Heart left ventricle (tissue), 16 donors: ENCODE results near the gene SERPINA12. TPM values are rescaled to one million over a fixed set of nuclear protein-coding genes. Genes with fewer than 3 reads are reported as not detected.

Source experiments
- ATAC-seq, 4 donors: fragments of 200-7000 bp; cut with Tn5 transposase; one replicate each; pipeline ENCODE4 v1.9.1; 2020 to 2022; ENCODE audit warnings: moderate library complexity in 4 of 4, mild to moderate bottlenecking in 3 of 4, moderate number of reproducible peaks in 1 of 4
- DNase-seq, 5 donors: peaks; one replicate each; pipeline ENCODE4 v3.0.0-alpha.2; 2020
- H3K27ac ChIP-seq, 12 donors: fragments of 200-600 bp; sonication (generic) in 4 of 12; one replicate each; pipeline versions ENCODE4 v1.5.0 to v1.8.0; 2016 to 2022; ENCODE audit warnings: mild to moderate bottlenecking in 2 of 12
- H3K27me3 ChIP-seq, 9 donors: fragments of 200-600 bp; sonication (generic) in 2 of 9; one replicate each; pipeline versions ENCODE4 v1.5.1 to v1.8.0; 2016 to 2022; ENCODE audit warnings: mild to moderate bottlenecking in 3 of 9
- H3K36me3 ChIP-seq, 9 donors: fragments of 200-600 bp; sonication (generic) in 2 of 9; one replicate each; pipeline versions ENCODE4 v1.5.0 to v1.8.0; 2018 to 2022; ENCODE audit warnings: mild to moderate bottlenecking in 2 of 9
- H3K4me1 ChIP-seq, 12 donors: fragments of 200-600 bp; sonication (generic) in 4 of 12; one replicate each; pipeline versions ENCODE4 v1.5.0 to v1.8.0; 2016 to 2022; ENCODE audit warnings: mild to moderate bottlenecking in 3 of 12
- H3K4me3 ChIP-seq, 12 donors: fragments of 200-600 bp; sonication (generic) in 4 of 12; one replicate each; pipeline versions ENCODE4 v1.5.0 to v1.8.0; 2017 to 2022; ENCODE audit warnings: mild to moderate bottlenecking in 9 of 12, moderate library complexity in 4 of 12
- H3K9me3 ChIP-seq, 12 donors: fragments of 200-600 bp; sonication (generic) in 4 of 12; one replicate each; pipeline versions ENCODE4 v1.5.0 to v1.8.0; 2016 to 2022; ENCODE audit warnings: mild to moderate bottlenecking in 1 of 12
- CTCF ChIP-seq, 12 donors: fragments of 200-600 bp; sonication (generic) in 4 of 12; IDR thresholded peaks; one replicate each; pipeline versions ENCODE4 v1.5.0 to v1.8.0; 2018 to 2022; ENCODE audit warnings: antibody characterized with exemption in 12 of 12, mild to moderate bottlenecking in 5 of 12
- POLR2A ChIP-seq, 2 donors: fragments of 450-650 bp; IDR thresholded peaks; one replicate each; pipeline ENCODE4 v1.6.1; 2017; ENCODE audit warnings: antibody characterized with exemption in 2 of 2, mild to moderate bottlenecking in 2 of 2, moderate library complexity in 2 of 2
- WGBS, 4 donors: extraction: QIAGEN DNeasy Blood & Tissue Kit in 2 of 4; methylation state at CpG; one replicate each; pipeline versions ENCODE4 v1.1.5 to v1.1.7; 2013 to 2018; 5-methylcytosine and 5-hydroxymethylcytosine counted together
- intact Hi-C, 10 donors: fragments of 100-400 bp; cut with DNase I; formaldehyde crosslinking; loops; one replicate each; pipeline versions ENCODE4 v1.11.1 to v1.14.2; 2022
- polyA plus RNA-seq, 2 donors: library from polyadenylated mRNA; stranded (reverse); fragments of 200-250 nt; gene quantifications; one replicate each; pipeline ENCODE4 v1.2.3, GENCODE V29; 2013
- total RNA-seq, 9 donors: library from RNA; depleted of rRNA in 2 of 9; stranded (reverse); fragments of >200 nt in 2 of 9; fragmentation: NEBNext Ultra II Directional in 3 of 9; extraction: Animal tissue kit (Norgen Biotek cat#: 25700) in 3 of 9; gene quantifications; one replicate each; pipeline versions ENCODE4 v1.1.0 to v1.2.4, GENCODE V29; 2016 to 2023
- donor health status: ischemic (EF 13 %, LVEDD 7.1; RV severe dilation, severe dysfunction).
- donor health status: healthy with polysubstance abuse.
- donor health status: DM: no; HTN: yes; CAD: no.
- donor health status: DM: no; HTN: no; CAD: no.
- donor health status: ischemic (EF 25% LVEDD 6.9; RV normal size, moderate dysfunction).
- donor health status: ischemic (EF 25% LVEDD 5.7; RV mildly dilated, moderate dysfunction).
- donor health status: healthy.
- donor health status: DM: yes; HTN: yes; CAD: no.
- donor health status: ischemic (EF 35%, LVEDD 5.7; RV mildly dilated, moderate dysfunction).
- donor health status: nonischemic (EF 11% LVEDD 7.7; RV severe dilation, severe dysfunction).
- donor health status: DM: yes; HTN: yes; CAD: no.
- donor health status: PGD.
- donor health status: ischemic (EF 29% LVEDD 5.4; RV normal size, mild dysfunction).
- donor health status: nonischemic (EF 23%, LVEDD 6.1; RV moderate dilation, normal function).

SERPINA12 gene
- total and polyA plus RNA-seq, 11 donors = not detected

- Histone ChIP-seq H3K27ac (no peak overlapping the region), H3K4me1 (peaks cover 0 to 8% (median 0%) of the 10 kb centered on the region in 12 donors), H3K27me3 (peaks cover 0 to 26% (median 9%) of the 10 kb centered on the region in 9 donors), H3K9me3 (no peaks in the 10 kb centered on the region), H3K4me3 (no peak overlapping the region), H3K36me3 (no peaks in the 10 kb centered on the region)
- intact Hi-C loops = no loop called here
- DNase-seq = no peak
- TF ChIP-seq CTCF (IDR thresholded peaks at IDR 0.05) (no peak), POLR2A (IDR thresholded peaks at IDR 0.05) (no peak)
- ATAC-seq = no peak
- WGBS, 4 donors = 71 to 77% (median 75%) methylated on average over 6 of the region's 6 CpGs
These were observed 28.9 kb upstream of the SERPINA12 start for GRCh38 chr14:94538070-94538740.

GRCh38 chr14:94536836-94537235 lies 27.6 kb upstream of the SERPINA12 start:
- peaks cover 0 to 8% (median 0%) of the 10 kb centered on the region in 12 donors for H3K4me1 ChIP-seq
- TF ChIP-seq CTCF (IDR thresholded peaks at IDR 0.05) (no peak), POLR2A (IDR thresholded peaks at IDR 0.05) (no peak)
- peaks cover 0 to 30% (median 13%) of the 10 kb centered on the region in 9 donors for H3K27me3 ChIP-seq
- ATAC-seq = no peak
- no peak overlapping the region for H3K4me3 ChIP-seq
- H3K9me3 ChIP-seq = no peaks in the 10 kb centered on the region
- H3K36me3 ChIP-seq = no peaks in the 10 kb centered on the region
- DNase-seq = no peak
- WGBS, 4 donors = 46 to 62% (median 53%) methylated on average over 2 of the region's 2 CpGs
- H3K27ac ChIP-seq = no peak overlapping the region
- intact Hi-C loops = no loop called here

GRCh38 chr14:94535506-94535905 lies 26.2 kb upstream of the SERPINA12 start:
- ATAC-seq = no peak
- Histone ChIP-seq H3K36me3 (no peaks in the 10 kb centered on the region), H3K9me3 (peaks cover 0 to 5% (median 0%) of the 10 kb centered on the region in 12 donors), H3K4me3 (no peak overlapping the region), H3K27ac (no peak overlapping the region), H3K27me3 (peaks cover 0 to 30% (median 13%) of the 10 kb centered on the region in 9 donors), H3K4me1 (peaks cover 0 to 6% (median 0%) of the 10 kb centered on the region in 12 donors)
- intact Hi-C loops = no loop called here
- WGBS, 4 donors = 53 to 74% (median 64%) methylated on average over 3 of the region's 3 CpGs
- TF ChIP-seq POLR2A (IDR thresholded peaks at IDR 0.05) (no peak), CTCF (IDR thresholded peaks at IDR 0.05) (no peak)
- DNase-seq = no peak

- Histone ChIP-seq H3K4me1 (no peaks in the 10 kb centered on the region), H3K4me3 (no peak overlapping the region), H3K27me3 (peaks cover 0 to 26% (median 13%) of the 10 kb centered on the region in 9 donors), H3K36me3 (no peaks in the 10 kb centered on the region), H3K27ac (no peak overlapping the region), H3K9me3 (peaks cover 0 to 10% (median 0%) of the 10 kb centered on the region in 12 donors)
- DNase-seq (no peak), ATAC-seq (no peak)
- TF ChIP-seq CTCF (IDR thresholded peaks at IDR 0.05) (no peak), POLR2A (IDR thresholded peaks at IDR 0.05) (no peak)
- intact Hi-C loops = no loop called here
- 53 to 64% (median 60%) methylated on average over 2 of the region's 2 CpGs for WGBS, 4 donors
These were observed 23.2 kb upstream of the SERPINA12 start for GRCh38 chr14:94532447-94532846.
